Sigmoid colon (tissue), 7 donors: Measurements from ENCODE around the gene RMDN2. TPM values are rescaled to one million over a fixed set of nuclear protein-coding genes. Genes with fewer than 3 reads are reported as not detected.

Experiments
- DNase-seq: peaks from one replicate; pipeline ENCODE4 v3.0.0-alpha.2; 2019
- H3K27ac ChIP-seq, 4 donors: fragments of 200-600 bp; sonication (generic); one replicate each; pipeline ENCODE4 v1.5.1; 2016 to 2019; ENCODE audit warnings: mild to moderate bottlenecking in 1 of 4
- H3K27me3 ChIP-seq, 3 donors: fragments of 200-600 bp; sonication (generic); one replicate each; pipeline ENCODE4 v1.5.1; 2019; ENCODE audit warnings: mild to moderate bottlenecking in 1 of 3
- H3K36me3 ChIP-seq, 4 donors: fragments of 200-600 bp; sonication (generic); one replicate each; pipeline ENCODE4 v1.5.1; 2016 to 2019
- H3K4me1 ChIP-seq, 4 donors: fragments of 200-600 bp; sonication (generic); one replicate each; pipeline ENCODE4 v1.5.1; 2017 to 2019
- H3K4me3 ChIP-seq, 4 donors: fragments of 200-600 bp; sonication (generic); one replicate each; pipeline ENCODE4 v1.5.1; 2017 to 2019; ENCODE audit warnings: mild to moderate bottlenecking in 2 of 4, moderate library complexity in 1 of 4
- H3K9me3 ChIP-seq, 4 donors: fragments of 200-600 bp in 3 of 4; sonication (generic) in 3 of 4; one replicate each; pipeline versions ENCODE4 v1.5.1 to v1.6.1; 2013 to 2019
- CTCF ChIP-seq, 4 experiments: fragments of 450-650 bp in 3 of 4; fragments of 200-600 bp in 1 of 4; IDR thresholded peaks; one replicate each; pipeline ENCODE4 v1.5.1; 2016 to 2019; ENCODE audit warnings: antibody characterized with exemption in 4 of 4, mild to moderate bottlenecking in 3 of 4, moderate library complexity in 2 of 4
- EP300 ChIP-seq, 4 donors: sonication (generic); formaldehyde crosslinking; IDR thresholded peaks; one replicate each; pipeline ENCODE4 v1.6.1; 2017; ENCODE audit warnings: antibody characterized with exemption in 4 of 4
- POLR2A ChIP-seq, 2 donors: fragments of 450-650 bp; IDR thresholded peaks; one replicate each; pipeline ENCODE4 v1.6.1; 2016; ENCODE audit warnings: antibody characterized with exemption in 2 of 2, mild to moderate bottlenecking in 2 of 2, moderate library complexity in 2 of 2
- POLR2AphosphoS5 ChIP-seq, 4 donors: sonication (generic); formaldehyde crosslinking; IDR thresholded peaks; one replicate each; pipeline ENCODE4 v1.6.1; 2017; ENCODE audit warnings: antibody characterized with exemption in 4 of 4
- WGBS, 2 donors: extraction: QIAGEN DNeasy Blood & Tissue Kit; methylation state at CpG; one replicate each; pipeline ENCODE4 v1.1.7; 2013; 5-methylcytosine and 5-hydroxymethylcytosine counted together
- intact Hi-C: fragments of 100-400 bp; cut with DNase I; formaldehyde crosslinking; loops from one replicate; pipeline ENCODE4 v1.15.1; 2023
- polyA plus RNA-seq, 3 donors: library from polyadenylated mRNA; stranded (reverse); fragments of 200-250 nt; gene quantifications; one replicate each; pipeline ENCODE4 v1.2.3, GENCODE V29; 2013
- total RNA-seq, 4 donors: library from RNA; depleted of rRNA; stranded (reverse); fragments of >200 nt; gene quantifications; one replicate each; pipeline ENCODE4 v1.1.0, GENCODE V29; 2016
- donor health status: healthy with polysubstance abuse.
- donor health status: Bipolar disorder and iron deficiency.
- donor health status: healthy.

Gene RMDN2
- total and polyA plus RNA-seq, 7 donors: 4.2 to 15.6 (median 8.6) TPM

- H3K9me3 ChIP-seq: no peaks in the 10 kb centered on the region
- TF ChIP-seq POLR2A (IDR thresholded peaks at IDR 0.05) (no peak), CTCF (IDR thresholded peaks at IDR 0.05) (no peak), EP300 (IDR thresholded peaks at IDR 0.05) (no peak)
- H3K36me3 ChIP-seq: no peaks in the 10 kb centered on the region
- intact Hi-C loops: no loop called here
- no peak overlapping the region for H3K4me3 ChIP-seq
- H3K27ac ChIP-seq: no peak overlapping the region
- WGBS, 2 donors: 93 to 96% methylated on average over 2 of the region's 2 CpGs
- H3K4me1 ChIP-seq: peaks cover 0 to 6% (median 0%) of the 10 kb centered on the region in 4 donors
- DNase-seq: no peak
- no peaks in the 10 kb centered on the region for H3K27me3 ChIP-seq
Observed at GRCh38 chr2:38032946-38033345, 107.9 kb downstream of the RMDN2 start.

GRCh38 chr2:38033646-38034045 lies 108.6 kb downstream of the RMDN2 start:
- TF ChIP-seq EP300 (IDR thresholded peaks at IDR 0.05) (no peak), POLR2AphosphoS5 (IDR thresholded peaks at IDR 0.05) (no peak), POLR2A (IDR thresholded peaks at IDR 0.05) (no peak), CTCF (IDR thresholded peaks at IDR 0.05) (no peak)
- no peaks in the 10 kb centered on the region for H3K27me3 ChIP-seq
- H3K36me3 ChIP-seq: no peaks in the 10 kb centered on the region
- DNase-seq: no peak
- intact Hi-C loops: no loop called here
- peaks cover 0 to 13% (median 3%) of the 10 kb centered on the region in 4 donors for H3K4me1 ChIP-seq
- 45 to 49% methylated on average over 2 of the region's 2 CpGs for WGBS, 2 donors
- H3K27ac ChIP-seq: no peak overlapping the region
- no peak overlapping the region for H3K4me3 ChIP-seq
- no peaks in the 10 kb centered on the region for H3K9me3 ChIP-seq

GRCh38 chr2:38035968-38036367 lies 110.9 kb downstream of the RMDN2 start:
- Histone ChIP-seq H3K27ac (no peak overlapping the region), H3K9me3 (no peaks in the 10 kb centered on the region), H3K36me3 (no peaks in the 10 kb centered on the region), H3K4me1 (peaks cover 0 to 14% (median 4%) of the 10 kb centered on the region in 4 donors), H3K27me3 (no peaks in the 10 kb centered on the region), H3K4me3 (no peak overlapping the region)
- WGBS, 2 donors: 83 to 87% methylated on average over 7 of the region's 7 CpGs
- TF ChIP-seq POLR2AphosphoS5 (IDR thresholded peaks at IDR 0.05) (no peak), EP300 (IDR thresholded peaks at IDR 0.05) (no peak), POLR2A (IDR thresholded peaks at IDR 0.05) (no peak), CTCF (IDR thresholded peaks at IDR 0.05) (no peak)
- no peak for DNase-seq
- intact Hi-C loops: no loop called here

- intact Hi-C loops: no loop called here
- Histone ChIP-seq H3K4me1 (peaks cover 0 to 14% (median 4%) of the 10 kb centered on the region in 4 donors), H3K36me3 (no peaks in the 10 kb centered on the region), H3K27ac (peak overlapping the region in 2 of 4 donors; percentile 52 to 59), H3K9me3 (no peaks in the 10 kb centered on the region), H3K4me3 (peak overlapping the region in 1 of 4 donors; percentile 42), H3K27me3 (no peaks in the 10 kb centered on the region)
- 87 to 89% methylated on average over 4 of the region's 4 CpGs for WGBS, 2 donors
- no peak for DNase-seq
- TF ChIP-seq EP300 (IDR thresholded peaks at IDR 0.05): no peak
- TF ChIP-seq POLR2AphosphoS5 (IDR thresholded peaks at IDR 0.05): no peak
- TF ChIP-seq CTCF (IDR thresholded peaks at IDR 0.05): no peak
- TF ChIP-seq POLR2A (IDR thresholded peaks at IDR 0.05): no peak
Observed at GRCh38 chr2:38037325-38037724, 112.2 kb downstream of the RMDN2 start.
